Activated CD4-positive, alpha-beta memory T cell treated with anti-CD3 and anti-CD28 coated beads, Interleukin-2, amount 10 ng/mL, durations not matched to agents 7 days and 5 days (primary cell): ENCODE data around the gene VSTM2L. TPM values are rescaled to one million over a fixed set of nuclear protein-coding genes. Genes with fewer than 3 reads are reported as not detected.

Source experiments
- CTCF ChIA-PET: fragments of 350-600 bp; sonication (Branson Sonifier 250); formaldehyde crosslinking; loops from one replicate; lab custom pipeline; 2021; ENCODE audit warnings: antibody characterized with exemption, inconsistent platforms; lab: Charles Lee
- POLR2A ChIA-PET: fragments of 350-600 bp; sonication (Branson Sonifier 250); formaldehyde crosslinking; loops from one replicate; lab custom pipeline; 2021; ENCODE audit warnings: antibody characterized with exemption; lab: Charles Lee
- DNase-seq: peaks from one replicate; pipeline ENCODE4 v3.0.0-alpha.2; 2020
- H3K27ac Mint-ChIP-seq: one replicate; pipeline ENCODE4 v1.8.0; 2021; ENCODE audit warnings: mild to moderate bottlenecking, mixed read lengths
- H3K27me3 Mint-ChIP-seq: one replicate; pipeline ENCODE4 v1.8.0; 2021; ENCODE audit warnings: mixed read lengths
- H3K36me3 Mint-ChIP-seq: one replicate; pipeline ENCODE4 v1.8.0; 2021; ENCODE audit warnings: low read depth, mixed read lengths
- H3K4me1 Mint-ChIP-seq: one replicate; pipeline ENCODE4 v1.8.0; 2021; ENCODE audit warnings: mixed read lengths
- H3K4me3 Mint-ChIP-seq: one replicate; pipeline ENCODE4 v1.8.0; 2021; ENCODE audit warnings: mild to moderate bottlenecking, mixed read lengths
- H3K9me3 Mint-ChIP-seq: one replicate; pipeline ENCODE4 v1.8.0; 2021; ENCODE audit warnings: mixed read lengths
- total RNA-seq, 2 experiments: library from RNA; stranded (reverse); gene quantifications; one replicate each; pipeline ENCODE4 v1.2.3, GENCODE V29; 2021

The VSTM2L gene
- total RNA-seq, 2 experiments from 2014 or later = 0.20 TPM; not detected in 1

- DNase-seq = no peak
- Mint-ChIP-seq H3K27me3 (no peaks in the 10 kb centered on the region), H3K9me3 (no peaks in the 10 kb centered on the region), H3K4me1 (no peaks in the 10 kb centered on the region), H3K4me3 (no peak overlapping the region), H3K36me3 (no peaks in the 10 kb centered on the region), H3K27ac (no peak overlapping the region)
- CTCF ChIA-PET = interaction anchor here (1.5 kb wide), 1 partner anchor 19 kb away, joined by 3 read pairs; no protein-coding TSS in a partner anchor
- POLR2A ChIA-PET = no interaction called here
Observed at GRCh38 chr20:37882961-37883712, 19.8 kb upstream of the VSTM2L start.

GRCh38 chr20:37885042-37885441 lies 17.9 kb upstream of the VSTM2L start:
- Mint-ChIP-seq H3K9me3 (no peaks in the 10 kb centered on the region), H3K36me3 (no peaks in the 10 kb centered on the region), H3K4me1 (no peaks in the 10 kb centered on the region), H3K4me3 (no peak overlapping the region), H3K27ac (no peak overlapping the region), H3K27me3 (no peaks in the 10 kb centered on the region)
- ChIA-PET CTCF (interaction anchor here (1.5 kb wide), 1 partner anchor 17 kb away, joined by 3 read pairs; no protein-coding TSS in a partner anchor), POLR2A (no interaction called here)
- DNase-seq = no peak

DNA sequence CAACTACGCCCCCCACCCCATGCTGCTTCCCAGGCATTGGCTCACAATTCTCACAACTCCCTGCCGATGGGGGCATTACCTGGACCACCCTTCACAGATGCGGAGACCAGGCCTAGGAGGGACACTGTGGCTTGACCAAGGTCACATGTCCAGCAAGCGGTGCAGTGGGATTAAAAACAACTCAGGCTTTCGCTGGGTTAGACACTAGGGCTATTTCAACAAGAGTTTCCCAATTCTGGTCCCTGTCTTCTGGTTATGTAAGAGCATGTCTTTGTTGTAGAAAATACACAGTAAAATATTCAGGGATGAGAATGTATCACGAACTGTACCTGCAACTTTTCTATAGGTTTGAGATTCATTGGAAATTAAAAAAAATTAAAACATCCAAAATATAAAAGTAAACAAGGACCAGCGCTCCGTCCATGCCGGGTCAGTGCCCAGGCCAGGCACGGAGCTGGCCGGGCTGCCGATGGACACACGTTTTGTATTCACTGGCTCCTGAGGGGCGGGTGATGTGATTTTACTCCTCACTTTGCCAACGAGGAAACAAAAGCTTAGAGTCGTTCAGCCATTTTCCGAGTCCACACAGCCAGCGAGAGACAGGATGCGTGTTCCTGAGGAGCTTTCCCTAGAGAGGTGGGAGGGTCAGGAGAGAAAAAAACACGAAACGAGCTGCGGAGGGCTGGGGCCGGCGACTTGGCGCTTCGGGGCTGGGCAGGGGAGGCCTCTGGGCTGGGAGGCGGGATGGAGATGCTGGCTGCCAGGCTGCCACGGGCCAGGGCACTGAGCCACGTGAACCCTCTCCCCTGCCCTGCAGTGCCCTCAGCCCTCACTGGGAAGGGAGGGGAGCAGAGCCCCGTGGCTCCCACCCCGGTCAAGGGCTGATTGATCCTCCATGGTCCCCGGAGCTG lies 17.1 kb upstream of the VSTM2L start:
- H3K4me3 Mint-ChIP-seq = no peak overlapping the region
- CTCF ChIA-PET = no interaction called here
- no peaks in the 10 kb centered on the region for H3K36me3 Mint-ChIP-seq
- H3K27ac Mint-ChIP-seq = no peak overlapping the region
- no peaks in the 10 kb centered on the region for H3K27me3 Mint-ChIP-seq
- POLR2A ChIA-PET = no interaction called here
- H3K4me1 Mint-ChIP-seq = no peaks in the 10 kb centered on the region
- DNase-seq = no peak
- H3K9me3 Mint-ChIP-seq = no peaks in the 10 kb centered on the region

- no peak overlapping the region for H3K4me3 Mint-ChIP-seq
- H3K9me3 Mint-ChIP-seq = no peaks in the 10 kb centered on the region
Observed at GRCh38 chr20:37886851-37887297, 16.1 kb upstream of the VSTM2L start.

GRCh38 chr20:37888641-37889040 lies 14.3 kb upstream of the VSTM2L start:
- no peak for DNase-seq
- Mint-ChIP-seq H3K9me3 (no peaks in the 10 kb centered on the region), H3K36me3 (no peaks in the 10 kb centered on the region), H3K4me1 (no peaks in the 10 kb centered on the region), H3K27me3 (no peaks in the 10 kb centered on the region), H3K4me3 (no peak overlapping the region), H3K27ac (no peak overlapping the region)
- POLR2A ChIA-PET = no interaction called here
- CTCF ChIA-PET = no interaction called here

More at GRCh38 chr20:37886851-37887297, 16.1 kb upstream of the VSTM2L start:
- H3K27ac Mint-ChIP-seq = no peak overlapping the region
- no peak for DNase-seq
- no peaks in the 10 kb centered on the region for H3K4me1 Mint-ChIP-seq
- no peaks in the 10 kb centered on the region for H3K27me3 Mint-ChIP-seq
- ChIA-PET CTCF (interaction anchor here (0.7 kb wide), 1 partner anchor 106 kb away, joined by 3 read pairs; no protein-coding TSS in a partner anchor), POLR2A (no interaction called here)
- H3K36me3 Mint-ChIP-seq = no peaks in the 10 kb centered on the region

DNA sequence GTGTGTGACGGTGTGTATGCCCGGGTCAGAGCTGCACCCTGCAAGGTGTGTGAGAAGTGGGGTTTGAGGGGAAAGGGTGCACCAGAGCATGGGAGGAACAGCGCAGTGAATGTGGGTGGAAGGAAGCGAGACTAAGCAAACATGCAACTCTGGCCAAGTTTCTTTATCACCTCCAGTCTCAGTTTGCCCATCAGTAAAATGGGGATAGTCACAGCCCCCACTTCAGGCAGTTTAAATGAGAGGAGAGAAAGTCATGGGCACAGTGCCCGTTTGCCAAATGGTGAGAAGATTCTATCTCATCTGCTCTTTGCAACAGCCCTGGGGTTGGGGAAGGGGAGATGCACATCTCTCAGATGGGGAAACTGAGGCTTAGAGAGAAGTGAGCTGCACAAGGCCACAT lies 12.8 kb upstream of the VSTM2L start:
- no peaks in the 10 kb centered on the region for H3K27me3 Mint-ChIP-seq
- H3K4me3 Mint-ChIP-seq = no peak overlapping the region
- DNase-seq = no peak
- no peaks in the 10 kb centered on the region for H3K36me3 Mint-ChIP-seq
- ChIA-PET CTCF (no interaction called here), POLR2A (no interaction called here)
- H3K9me3 Mint-ChIP-seq = no peaks in the 10 kb centered on the region
- H3K27ac Mint-ChIP-seq = no peak overlapping the region
- no peaks in the 10 kb centered on the region for H3K4me1 Mint-ChIP-seq

- H3K4me3 Mint-ChIP-seq = no peak overlapping the region
- H3K4me1 Mint-ChIP-seq = no peaks in the 10 kb centered on the region
- CTCF ChIA-PET = no interaction called here
- no peaks in the 10 kb centered on the region for H3K9me3 Mint-ChIP-seq
- POLR2A ChIA-PET = no interaction called here
- H3K27me3 Mint-ChIP-seq = no peaks in the 10 kb centered on the region
- DNase-seq = no peak
- H3K27ac Mint-ChIP-seq = no peak overlapping the region
- no peaks in the 10 kb centered on the region for H3K36me3 Mint-ChIP-seq
Observed at GRCh38 chr20:37890643-37891042, 12.3 kb upstream of the VSTM2L start.

DNA sequence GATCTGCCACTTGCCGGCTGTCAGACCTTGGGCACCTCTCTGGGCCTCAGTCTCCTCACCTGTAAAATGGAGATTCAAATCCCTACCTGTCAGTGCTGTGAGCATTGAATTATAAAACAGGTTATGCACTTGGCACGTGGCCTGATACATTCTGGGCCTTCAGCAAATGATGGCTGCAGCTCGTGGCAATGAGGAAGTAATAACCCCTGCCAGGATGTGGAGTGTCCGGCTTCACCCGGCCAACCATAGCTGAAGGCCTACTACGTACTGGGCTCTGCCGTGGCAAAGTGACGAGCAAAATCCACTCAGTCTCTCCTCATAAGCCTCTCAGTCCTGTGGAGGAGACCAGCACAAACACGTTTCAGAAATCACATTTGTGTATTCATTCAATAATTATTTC lies 10.9 kb upstream of the VSTM2L start:
- Mint-ChIP-seq H3K27ac (no peak overlapping the region), H3K27me3 (no peaks in the 10 kb centered on the region), H3K4me1 (no peaks in the 10 kb centered on the region), H3K36me3 (no peaks in the 10 kb centered on the region), H3K9me3 (no peaks in the 10 kb centered on the region), H3K4me3 (no peak overlapping the region)
- ChIA-PET POLR2A (no interaction called here), CTCF (no interaction called here)
- no peak for DNase-seq

DNA sequence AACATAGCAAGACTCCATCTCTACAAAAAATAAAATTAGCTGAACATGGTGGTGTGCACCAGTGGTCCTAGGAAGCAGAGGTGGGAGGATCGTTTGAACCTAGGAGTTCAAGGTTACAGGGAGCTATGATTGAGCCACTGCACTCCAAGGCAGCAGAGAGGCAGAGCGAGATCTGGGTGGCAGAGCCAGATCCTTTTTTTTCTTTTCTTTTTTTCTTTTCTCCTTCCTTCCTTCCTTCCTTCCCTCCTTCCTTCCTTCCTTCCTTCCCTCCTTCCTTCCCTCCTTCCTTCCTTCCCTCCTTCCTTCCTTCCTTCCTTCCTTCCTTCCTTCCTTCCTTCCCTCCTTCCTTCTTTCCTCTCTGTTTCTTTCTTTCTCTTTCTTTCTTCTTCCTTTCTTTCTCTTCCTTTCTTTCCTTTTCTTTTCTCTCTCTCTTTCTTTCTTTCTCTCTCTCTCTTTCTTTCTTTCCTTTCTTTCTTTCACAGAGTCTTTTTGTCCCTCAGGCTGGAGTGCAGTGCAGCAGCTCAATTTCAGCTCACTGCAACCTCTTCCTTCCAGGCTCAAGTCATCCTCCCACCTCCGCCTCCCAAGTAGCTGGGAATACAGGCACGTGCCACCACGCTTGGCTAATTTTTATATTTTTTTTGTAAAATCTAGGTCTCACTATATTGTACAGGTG lies 9.2 kb upstream of the VSTM2L start:
- CTCF ChIA-PET = no interaction called here
- POLR2A ChIA-PET = no interaction called here
- Mint-ChIP-seq H3K27ac (no peak overlapping the region), H3K27me3 (no peaks in the 10 kb centered on the region), H3K4me3 (no peak overlapping the region), H3K4me1 (no peaks in the 10 kb centered on the region), H3K36me3 (no peaks in the 10 kb centered on the region), H3K9me3 (no peaks in the 10 kb centered on the region)
- no peak for DNase-seq

DNA sequence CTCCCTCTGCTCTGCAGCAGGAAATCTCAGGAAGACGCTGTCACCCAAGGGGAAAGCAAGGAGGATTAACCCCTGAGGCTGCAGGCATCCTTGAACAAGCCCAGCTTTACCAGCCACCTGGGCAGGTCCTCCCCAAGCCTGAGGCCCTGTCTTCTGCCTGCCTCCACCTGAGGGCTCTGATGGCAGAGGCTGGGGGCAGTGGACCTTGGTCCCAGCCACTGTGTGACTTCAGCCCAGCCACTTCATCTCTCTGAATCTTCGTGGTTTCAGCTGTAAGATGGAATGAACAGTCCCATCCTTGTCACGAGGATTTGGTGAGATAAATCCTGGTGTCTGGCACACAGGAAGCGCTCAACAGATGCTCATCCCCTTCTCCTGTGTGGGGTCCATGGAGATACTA lies 8.5 kb upstream of the VSTM2L start:
- POLR2A ChIA-PET = no interaction called here
- CTCF ChIA-PET = no interaction called here
- H3K27ac Mint-ChIP-seq = no peak overlapping the region
- H3K9me3 Mint-ChIP-seq = no peaks in the 10 kb centered on the region
- H3K4me3 Mint-ChIP-seq = no peak overlapping the region
- H3K4me1 Mint-ChIP-seq = no peaks in the 10 kb centered on the region
- H3K27me3 Mint-ChIP-seq = no peaks in the 10 kb centered on the region
- H3K36me3 Mint-ChIP-seq = no peaks in the 10 kb centered on the region
- no peak for DNase-seq

- Mint-ChIP-seq H3K27me3 (peaks cover 5% of the 10 kb centered on the region), H3K9me3 (no peaks in the 10 kb centered on the region), H3K4me3 (no peak overlapping the region), H3K27ac (no peak overlapping the region), H3K4me1 (no peaks in the 10 kb centered on the region), H3K36me3 (no peaks in the 10 kb centered on the region)
- no peak for DNase-seq
- ChIA-PET CTCF (no interaction called here), POLR2A (no interaction called here)
Observed at GRCh38 chr20:37895166-37895565, 7.8 kb upstream of the VSTM2L start.

DNA sequence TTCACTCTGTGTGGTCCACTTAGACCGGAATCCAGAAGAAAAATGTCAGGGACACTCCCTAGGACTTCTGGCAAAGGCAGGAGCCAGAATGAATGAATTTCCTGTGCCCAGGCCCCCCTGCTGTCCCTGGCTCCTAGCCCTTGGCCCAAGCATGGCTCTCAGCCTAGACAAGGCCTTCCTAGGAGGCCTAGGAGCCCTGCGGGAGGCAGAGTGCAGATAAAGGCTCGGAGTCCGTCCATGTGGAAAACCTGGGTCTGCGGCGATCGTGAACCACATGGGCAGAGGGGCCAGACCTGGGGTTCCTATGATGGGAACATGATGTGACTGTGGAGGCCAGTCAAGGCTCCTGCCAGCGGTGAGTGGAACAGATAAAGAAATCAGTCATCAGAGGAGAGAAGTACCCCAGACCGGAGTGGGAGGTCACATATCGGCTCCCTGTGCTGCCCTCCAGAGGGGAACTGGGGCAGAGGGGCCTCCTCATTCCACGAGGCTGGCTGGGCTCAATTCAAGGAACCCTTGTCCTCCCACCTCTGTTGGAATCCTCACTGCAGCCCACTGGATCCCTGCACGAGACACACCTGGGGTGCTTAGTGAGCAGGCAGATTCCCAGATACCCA lies 5.9 kb upstream of the VSTM2L start:
- CTCF ChIA-PET = no interaction called here
- POLR2A ChIA-PET = no interaction called here
- no peak for DNase-seq
- no peak overlapping the region for H3K4me3 Mint-ChIP-seq
- H3K9me3 Mint-ChIP-seq = no peaks in the 10 kb centered on the region
- peaks cover 2% of the 10 kb centered on the region for H3K4me1 Mint-ChIP-seq
- H3K27ac Mint-ChIP-seq = no peak overlapping the region
- no peaks in the 10 kb centered on the region for H3K36me3 Mint-ChIP-seq
- H3K27me3 Mint-ChIP-seq = peaks cover 16% of the 10 kb centered on the region
